Testis (tissue), 2 donors: ENCODE data around the gene AGER.
"Not testable (repeated sequence)": the region's sequence is repeated elsewhere in the genome, so short reads cannot be mapped to it uniquely, and the experiment has no call there.

ENCODE experiments used
- POLR2A ChIP-seq: fragments of 450-650 bp; IDR thresholded peaks from one replicate; pipeline ENCODE4 v1.6.1; 2017; ENCODE audit warnings: antibody characterized with exemption, mild to moderate bottlenecking, moderate library complexity
- TF ChIP-seq, protein P1 (sequence below), 3 experiments: fragments of 450-650 bp in 2 of 3; fragments of 200-600 bp in 1 of 3; sonication (generic) in 1 of 3; IDR thresholded peaks; one replicate each; pipeline ENCODE4 v1.5.1; 2016 to 2019; ENCODE audit warnings: antibody characterized with exemption in 3 of 3, mild to moderate bottlenecking in 2 of 3, moderate library complexity in 1 of 3

DNA sequence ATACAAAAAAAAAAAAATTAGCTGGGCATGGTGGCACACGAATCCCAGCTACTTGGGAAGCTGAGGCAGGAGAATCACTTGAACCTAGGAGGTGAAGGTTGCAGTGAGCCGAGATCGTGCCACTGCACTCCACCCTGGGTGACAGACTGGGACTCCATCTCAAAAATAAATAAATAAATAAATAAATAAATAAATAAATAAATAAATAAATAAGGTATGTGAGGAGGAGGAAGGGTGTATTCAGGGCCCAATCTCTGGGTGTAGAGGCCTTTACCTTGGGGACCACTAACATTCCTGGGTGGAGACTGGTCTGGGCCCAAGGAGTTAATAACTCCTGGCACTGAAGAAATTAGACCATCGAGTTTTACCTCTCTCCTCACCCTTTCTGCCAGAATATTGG lies 27.4 kb upstream of the AGER start:
- TF ChIP-seq, protein P1, sequence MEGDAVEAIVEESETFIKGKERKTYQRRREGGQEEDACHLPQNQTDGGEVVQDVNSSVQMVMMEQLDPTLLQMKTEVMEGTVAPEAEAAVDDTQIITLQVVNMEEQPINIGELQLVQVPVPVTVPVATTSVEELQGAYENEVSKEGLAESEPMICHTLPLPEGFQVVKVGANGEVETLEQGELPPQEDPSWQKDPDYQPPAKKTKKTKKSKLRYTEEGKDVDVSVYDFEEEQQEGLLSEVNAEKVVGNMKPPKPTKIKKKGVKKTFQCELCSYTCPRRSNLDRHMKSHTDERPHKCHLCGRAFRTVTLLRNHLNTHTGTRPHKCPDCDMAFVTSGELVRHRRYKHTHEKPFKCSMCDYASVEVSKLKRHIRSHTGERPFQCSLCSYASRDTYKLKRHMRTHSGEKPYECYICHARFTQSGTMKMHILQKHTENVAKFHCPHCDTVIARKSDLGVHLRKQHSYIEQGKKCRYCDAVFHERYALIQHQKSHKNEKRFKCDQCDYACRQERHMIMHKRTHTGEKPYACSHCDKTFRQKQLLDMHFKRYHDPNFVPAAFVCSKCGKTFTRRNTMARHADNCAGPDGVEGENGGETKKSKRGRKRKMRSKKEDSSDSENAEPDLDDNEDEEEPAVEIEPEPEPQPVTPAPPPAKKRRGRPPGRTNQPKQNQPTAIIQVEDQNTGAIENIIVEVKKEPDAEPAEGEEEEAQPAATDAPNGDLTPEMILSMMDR (IDR thresholded peaks at IDR 0.05) = not testable (repeated sequence)
- not testable (repeated sequence) for TF ChIP-seq POLR2A
